Measurements from ENCODE around the gene RHBDL3.

DNA sequence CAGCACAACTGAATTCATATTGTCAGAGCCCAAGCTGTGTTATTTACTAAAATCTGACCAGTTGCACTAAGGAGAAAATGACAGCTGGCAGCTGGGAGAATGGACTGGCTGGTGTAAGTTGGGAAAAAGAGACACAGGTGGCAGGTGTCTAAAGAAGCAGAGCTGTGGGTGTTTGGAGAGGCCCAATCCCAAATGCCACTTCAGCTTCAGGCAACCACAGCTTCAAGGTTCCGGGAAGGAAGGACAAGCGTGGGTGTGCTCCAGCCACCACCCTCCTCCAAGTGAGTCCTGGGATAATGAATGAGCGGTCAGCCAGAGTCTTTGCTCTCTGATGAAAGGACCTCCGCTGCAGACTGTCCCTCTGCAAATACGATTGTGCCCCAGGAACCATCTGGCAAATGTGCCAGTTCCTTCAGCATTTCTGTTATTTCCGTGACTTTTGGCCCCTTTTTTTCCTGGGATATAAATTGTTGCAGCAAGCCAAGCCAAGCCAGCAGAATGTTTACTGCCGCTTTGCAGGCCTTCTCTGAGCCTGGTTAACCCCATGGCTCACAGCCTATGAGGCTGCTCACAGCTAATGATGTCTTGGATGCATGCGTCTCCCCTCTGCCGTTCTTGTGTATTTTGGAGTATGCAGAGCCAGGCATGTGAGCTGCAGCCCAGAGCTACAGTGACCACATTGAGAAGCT lies 9.5 kb upstream of the RHBDL3 start:
- TF ChIP-seq FOXP2 (optimal IDR thresholded peaks at IDR 0.05; ENCODE audit: control extremely low read depth, extremely low read length, insufficient read depth) (no peak), EZH2 (IDR thresholded peaks at IDR 0.05) (no peak), POLR2AphosphoS5 (IDR thresholded peaks at IDR 0.05; ENCODE audit: borderline replicate concordance, low read depth, low read length) (no peak)
